Neuronal stem cell (in vitro differentiated cells): ENCODE data around the gene ACSM6.
"Not testable (repeated sequence)": the region's sequence is repeated elsewhere in the genome, so short reads cannot be mapped to it uniquely, and the experiment has no call there.

Experiments used
- DNase-seq: peaks from one replicate; pipeline ENCODE4 v3.0.0-alpha.2; 2013; ENCODE audit warnings: low spot score
- H2AFZ ChIP-seq: one replicate; pipeline ENCODE4 v1.6.1; 2013; ENCODE audit warnings: mild to moderate bottlenecking, low read length, inconsistent platforms
- H2AK5ac ChIP-seq: 2 replicates; pipeline ENCODE4 v1.6.1; 2013; ENCODE audit warnings: low read depth, mild to moderate bottlenecking, inconsistent platforms, low read length, moderate library complexity, mixed read lengths
- H2BK120ac ChIP-seq: 2 replicates; pipeline ENCODE4 v1.6.1; 2013; ENCODE audit warnings: low read depth, mild to moderate bottlenecking, inconsistent platforms, low read length, moderate library complexity, mixed read lengths
- H2BK12ac ChIP-seq: one replicate; pipeline ENCODE4 v1.6.1; 2013; ENCODE audit warnings: low read length, inconsistent platforms
- H2BK15ac ChIP-seq: 2 replicates; pipeline ENCODE4 v1.6.1; 2013; ENCODE audit warnings: mild to moderate bottlenecking, low read length, inconsistent platforms, mixed read lengths
- H2BK5ac ChIP-seq: one replicate; pipeline ENCODE4 v1.6.1; 2013; ENCODE audit warnings: inconsistent platforms, mild to moderate bottlenecking, low read length, moderate library complexity
- H3K14ac ChIP-seq: one replicate; pipeline ENCODE4 v1.6.1; 2013; ENCODE audit warnings: low read length, inconsistent platforms
- H3K18ac ChIP-seq: 2 replicates; pipeline ENCODE4 v1.6.1; 2013; ENCODE audit warnings: low read length, inconsistent platforms
- H3K23ac ChIP-seq: 2 replicates; pipeline ENCODE4 v1.6.1; 2013; ENCODE audit warnings: low read depth, mild to moderate bottlenecking, mixed read lengths, low read length, inconsistent platforms; ENCODE audit not compliant: poor library complexity
- H3K27ac ChIP-seq: replicated peaks from 3 replicates; pipeline ENCODE4 v1.5.1; 2013; ENCODE audit warnings: low read length, inconsistent platforms
- H3K27me3 ChIP-seq, 3 experiments: 2 replicates each; pipeline ENCODE4 v1.6.1; 2013; ENCODE audit warnings: low read length in 3 of 3, mild to moderate bottlenecking in 2 of 3, inconsistent platforms in 1 of 3, low read depth in 1 of 3, mixed read lengths in 1 of 3, moderate library complexity in 1 of 3; ENCODE audit not compliant: control insufficient read depth in 3 of 3, insufficient read depth in 3 of 3
- H3K36me3 ChIP-seq, 2 donors: replicated peaks in 1 of 2; 2 replicates each; pipeline ENCODE4 v1.6.1; 2013; ENCODE audit warnings: low read length in 2 of 2; ENCODE audit not compliant: control insufficient read depth in 2 of 2, insufficient read depth in 2 of 2
- H3K4ac ChIP-seq: 2 replicates; pipeline ENCODE4 v1.6.1; 2013; ENCODE audit warnings: inconsistent platforms, mild to moderate bottlenecking, low read length, moderate library complexity
- H3K4me1 ChIP-seq, 2 donors: 1 replicate in 1 of 2; 2 replicates in 1 of 2; pipeline ENCODE4 v1.6.1; 2013; ENCODE audit warnings: low read length in 2 of 2, low read depth in 1 of 2; ENCODE audit not compliant: control insufficient read depth in 2 of 2, insufficient read depth in 1 of 2
- H3K4me2 ChIP-seq: one replicate; pipeline ENCODE4 v1.6.1; 2013; ENCODE audit warnings: mild to moderate bottlenecking, low read length, inconsistent platforms; ENCODE audit not compliant: insufficient read depth, poor library complexity, severe bottlenecking
- H3K4me3 ChIP-seq, 2 donors: 2 replicates each; pipeline ENCODE4 v1.5.1; 2013; ENCODE audit warnings: low read length in 2 of 2, mild to moderate bottlenecking in 2 of 2, inconsistent platforms in 1 of 2, moderate library complexity in 1 of 2
- H3K79me1 ChIP-seq: one replicate; pipeline ENCODE4 v1.6.1; 2013; ENCODE audit warnings: low read depth, mild to moderate bottlenecking, inconsistent platforms, low read length, moderate library complexity
- H3K9ac ChIP-seq: one replicate; pipeline ENCODE4 v1.6.1; 2013; ENCODE audit warnings: mild to moderate bottlenecking, low read depth, low read length, inconsistent platforms; ENCODE audit not compliant: poor library complexity
- H3K9me3 ChIP-seq, 2 donors: replicated peaks in 1 of 2; 2 replicates each; pipeline versions ENCODE3 to v1.6.1; 2013; ENCODE audit warnings: low read length in 2 of 2, mild to moderate bottlenecking in 2 of 2, inconsistent platforms in 1 of 2, low read depth in 1 of 2, mixed read lengths in 1 of 2, moderate library complexity in 1 of 2; ENCODE audit not compliant: control insufficient read depth in 2 of 2, insufficient read depth in 1 of 2
- H4K8ac ChIP-seq: one replicate; pipeline ENCODE4 v1.6.1; 2013; ENCODE audit warnings: low read depth, mild to moderate bottlenecking, inconsistent platforms, low read length, moderate library complexity
- H4K91ac ChIP-seq: one replicate; pipeline ENCODE4 v1.6.1; 2013; ENCODE audit warnings: low read length, low read depth, mild to moderate bottlenecking, inconsistent platforms; ENCODE audit not compliant: poor library complexity
- WGBS, 2 donors: extraction: QIAGEN DNeasy Blood & Tissue Kit; methylation state at CpG; one replicate each; pipeline ENCODE4 v1.1.7; 2013; ENCODE audit warnings: missing lambda C conversion rate in 2 of 2, mixed read lengths in 1 of 2; ENCODE audit not compliant: insufficient read length in 2 of 2, insufficient replicate concordance in 1 of 2; ENCODE audit errors: extremely low coverage in 2 of 2; 5-methylcytosine and 5-hydroxymethylcytosine counted together

The ACSM6 gene

GRCh38 chr10:95236068-95236903, 42.2 kb downstream of the ACSM6 start:
- no peak overlapping the region for H2BK12ac ChIP-seq
- no peak overlapping the region for H3K4me2 ChIP-seq
- H3K27ac ChIP-seq: no peak overlapping the region
- no peak overlapping the region for H4K8ac ChIP-seq
- H3K79me1 ChIP-seq: no peaks in the 10 kb centered on the region
- no peak overlapping the region for H3K14ac ChIP-seq
- H3K9me3 ChIP-seq: no peaks in the 10 kb centered on the region
- no peak overlapping the region for H4K91ac ChIP-seq
- H2BK15ac ChIP-seq: peak overlapping the region; percentile 83
- peaks cover 0 to 2% of the 10 kb centered on the region in 2 donors for H3K4me1 ChIP-seq
- no CpG with 5 or more reads among the region's 6 CpGs for WGBS, 2 donors
- no peaks in the 10 kb centered on the region for H3K27me3 ChIP-seq
- H3K23ac ChIP-seq: peak overlapping the region; percentile 60
- no peak overlapping the region for H2AK5ac ChIP-seq
- peak overlapping the region; percentile 31 for H3K9ac ChIP-seq
- no peak overlapping the region for H2BK120ac ChIP-seq
- peaks cover 0 to 1% of the 10 kb centered on the region in 2 donors for H3K36me3 ChIP-seq
- no peak overlapping the region for H2BK5ac ChIP-seq
- no peak overlapping the region for H2AFZ ChIP-seq
- H3K18ac ChIP-seq: no peak overlapping the region
- H3K4me3 ChIP-seq: no peak overlapping the region
- DNase-seq: no peak
- H3K4ac ChIP-seq: no peak overlapping the region

- Histone ChIP-seq H3K9me3 (no peaks in the 10 kb centered on the region), H3K4me1 (peaks cover 0 to 2% of the 10 kb centered on the region in 2 donors), H4K91ac (no peak overlapping the region), H3K4me2 (no peak overlapping the region), H3K9ac (no peak overlapping the region), H3K23ac (no peak overlapping the region), H2BK12ac (no peak overlapping the region), H3K18ac (no peak overlapping the region), H2BK120ac (no peak overlapping the region), H3K14ac (no peak overlapping the region), H3K79me1 (no peaks in the 10 kb centered on the region), H2AFZ (no peak overlapping the region), H3K4ac (no peak overlapping the region), H3K36me3 (peaks cover 0 to 1% of the 10 kb centered on the region in 2 donors), H4K8ac (no peak overlapping the region), H3K27me3 (no peaks in the 10 kb centered on the region), H2AK5ac (no peak overlapping the region), H3K27ac (no peak overlapping the region), H2BK15ac (no peak overlapping the region), H2BK5ac (no peak overlapping the region), H3K4me3 (no peak overlapping the region)
- WGBS, 2 donors: no CpG with 5 or more reads among the region's 12 CpGs
- DNase-seq: no peak
These were observed 43.5 kb downstream of the ACSM6 start for GRCh38 chr10:95237376-95238170.

- H3K9me3 ChIP-seq, H2BK120ac ChIP-seq: not testable (repeated sequence)
These were observed 46.1 kb downstream of the ACSM6 start for GRCh38 chr10:95240096-95240495.

GRCh38 chr10:95240811-95241210, 46.8 kb downstream of the ACSM6 start:
- H3K18ac ChIP-seq: no peak overlapping the region
- H4K91ac ChIP-seq: no peak overlapping the region
- H4K8ac ChIP-seq: no peak overlapping the region
- no peak overlapping the region for H2BK12ac ChIP-seq
- no peak overlapping the region for H2BK120ac ChIP-seq
- no CpG with 5 or more reads among the region's 6 CpGs for WGBS, 2 donors
- no peak overlapping the region for H3K23ac ChIP-seq
- peaks cover 0 to 1% of the 10 kb centered on the region in 2 donors for H3K36me3 ChIP-seq
- H3K14ac ChIP-seq: no peak overlapping the region
- H2AFZ ChIP-seq: no peak overlapping the region
- peaks cover 0 to 9% (median 0%) of the 10 kb centered on the region in 3 experiments for H3K27me3 ChIP-seq
- H2AK5ac ChIP-seq: no peak overlapping the region
- H3K27ac ChIP-seq: no peak overlapping the region
- no peak overlapping the region for H2BK15ac ChIP-seq
- no peaks in the 10 kb centered on the region for H3K79me1 ChIP-seq
- H3K4me2 ChIP-seq: no peak overlapping the region
- no peak overlapping the region for H2BK5ac ChIP-seq
- H3K9ac ChIP-seq: no peak overlapping the region
- no peak overlapping the region for H3K4me3 ChIP-seq
- no peak overlapping the region for H3K4ac ChIP-seq
- no peaks in the 10 kb centered on the region for H3K4me1 ChIP-seq
- no peak for DNase-seq
- no peaks in the 10 kb centered on the region for H3K9me3 ChIP-seq

More at GRCh38 chr10:95240096-95240495, 46.1 kb downstream of the ACSM6 start:
- not testable (repeated sequence) for H4K8ac ChIP-seq, H3K18ac ChIP-seq, H3K4me3 ChIP-seq, H2BK5ac ChIP-seq, H3K36me3 ChIP-seq, H4K91ac ChIP-seq, H3K23ac ChIP-seq, H3K9ac ChIP-seq, H3K27ac ChIP-seq, H2AK5ac ChIP-seq, H3K14ac ChIP-seq, H3K79me1 ChIP-seq, H3K4me1 ChIP-seq, H3K4ac ChIP-seq, H3K27me3 ChIP-seq, DNase-seq, H3K4me2 ChIP-seq, H2BK15ac ChIP-seq, H2BK12ac ChIP-seq, H2AFZ ChIP-seq
- WGBS, 2 donors: no CpG with 5 or more reads among the region's 3 CpGs
